GM19238 (cell line): ENCODE measurements around the gene DUSP1.
"Not testable (repeated sequence)": the region's sequence is repeated elsewhere in the genome, so short reads cannot be mapped to it uniquely, and the experiment has no call there.

Source experiments
- DNase-seq: peaks from one replicate; pipeline ENCODE4 v3.0.0; 2011; ENCODE audit warnings: low spot score; ENCODE audit not compliant: insufficient read length

Gene DUSP1

GRCh38 chr5:172770675-172771438, at the start of gene DUSP1:
DUSP1 (minus strand) TSS chr5:172771195; CDS start chr5:172770952, 243 bp downstream.
- peak; percentile 95 for DNase-seq

GRCh38 chr5:172820046-172820767, 49.2 kb upstream of the DUSP1 start:
- no peak for DNase-seq

GRCh38 chr5:172819569-172819968, 48.6 kb upstream of the DUSP1 start:
- DNase-seq: no peak

- DNase-seq: no peak
Observed at GRCh38 chr5:172818081-172818480, 47.1 kb upstream of the DUSP1 start.

GRCh38 chr5:172817664-172818063, 46.7 kb upstream of the DUSP1 start:
- DNase-seq: no peak

- DNase-seq: no peak
Observed at GRCh38 chr5:172816925-172817562, 46.0 kb upstream of the DUSP1 start.

GRCh38 chr5:172815631-172816030, 44.6 kb upstream of the DUSP1 start:
- no peak for DNase-seq

GRCh38 chr5:172810996-172811395, 40.0 kb upstream of the DUSP1 start:
- not testable (repeated sequence) for DNase-seq

GRCh38 chr5:172809774-172810173, 38.8 kb upstream of the DUSP1 start:
- no peak for DNase-seq

GRCh38 chr5:172807766-172808311, 36.8 kb upstream of the DUSP1 start:
- no peak for DNase-seq

- peak; percentile 96 for DNase-seq
Observed at GRCh38 chr5:172806897-172807672, 36.1 kb upstream of the DUSP1 start.

- DNase-seq: no peak
Observed at GRCh38 chr5:172805736-172806255, 34.8 kb upstream of the DUSP1 start.

GRCh38 chr5:172805018-172805683, 34.2 kb upstream of the DUSP1 start:
- DNase-seq: no peak

- no peak for DNase-seq
Observed at GRCh38 chr5:172802567-172803176, 31.7 kb upstream of the DUSP1 start.

GRCh38 chr5:172802112-172802511, 31.1 kb upstream of the DUSP1 start:
- no peak for DNase-seq

GRCh38 chr5:172801179-172801671, 30.2 kb upstream of the DUSP1 start:
- no peak for DNase-seq

GRCh38 chr5:172800088-172800551, 29.1 kb upstream of the DUSP1 start:
- DNase-seq: no peak

- no peak for DNase-seq
Observed at GRCh38 chr5:172799416-172799815, 28.4 kb upstream of the DUSP1 start.

GRCh38 chr5:172798422-172799215, 27.6 kb upstream of the DUSP1 start:
- no peak for DNase-seq
